Uterus (tissue), 4 donors: Measurements from ENCODE around the gene SATB2. TPM values are rescaled to one million over a fixed set of nuclear protein-coding genes. Genes with fewer than 3 reads are reported as not detected.

ENCODE experiments used
- DNase-seq, 2 donors: peaks; one replicate each; pipeline ENCODE4 v3.0.0-alpha.2; 2019 to 2020
- H3K27ac ChIP-seq, 2 donors: fragments of 200-600 bp; sonication (generic); 1 replicate in 1 of 2; 2 replicates in 1 of 2; pipeline ENCODE4 v1.5.1; 2016 to 2018
- H3K27me3 ChIP-seq, 2 donors: fragments of 200-600 bp; sonication (generic); one replicate each; pipeline ENCODE4 v1.5.1; 2018 to 2019; ENCODE audit warnings: control low read depth in 1 of 2
- H3K36me3 ChIP-seq, 2 donors: fragments of 200-600 bp; sonication (generic); one replicate each; pipeline ENCODE4 v1.5.1; 2019; ENCODE audit warnings: control low read depth in 1 of 2
- H3K4me1 ChIP-seq, 2 donors: fragments of 200-600 bp; sonication (generic); one replicate each; pipeline ENCODE4 v1.5.1; 2018 to 2019; ENCODE audit warnings: control low read depth in 1 of 2
- H3K4me3 ChIP-seq, 2 donors: fragments of 200-600 bp; sonication (generic); 1 replicate in 1 of 2; 2 replicates in 1 of 2; pipeline ENCODE4 v1.5.1; 2018 to 2019; ENCODE audit warnings: mild to moderate bottlenecking in 1 of 2
- H3K9me3 ChIP-seq, 2 donors: fragments of 200-600 bp; sonication (generic); one replicate each; pipeline ENCODE4 v1.5.1; 2019; ENCODE audit warnings: control low read depth in 1 of 2
- POLR2A ChIP-seq, 2 donors: fragments of 450-650 bp; IDR thresholded peaks; one replicate each; pipeline ENCODE4 v1.6.1; 2016; ENCODE audit warnings: antibody characterized with exemption in 2 of 2, mild to moderate bottlenecking in 1 of 2, moderate library complexity in 1 of 2
- intact Hi-C: fragments of 100-400 bp; cut with DNase I; formaldehyde crosslinking; loops from one replicate; pipeline ENCODE4 v1.15.1; 2023; ENCODE audit warnings: low total_unique reads
- total RNA-seq, 4 donors: library from RNA; depleted of rRNA in 3 of 4; stranded (reverse); fragments of >200 nt in 3 of 4; gene quantifications; one replicate each; pipeline versions ENCODE4 v1.1.0 to v1.2.4, GENCODE V29; 2014 to 2023
- TF ChIP-seq, protein P1 (sequence below), 4 experiments: fragments of 200-600 bp in 2 of 4; fragments of 450-650 bp in 2 of 4; sonication (generic) in 2 of 4; IDR thresholded peaks; one replicate each; pipeline ENCODE4 v1.5.1; 2016 to 2019; ENCODE audit warnings: antibody characterized with exemption in 4 of 4, mild to moderate bottlenecking in 2 of 4, moderate library complexity in 1 of 4
- donor health status: DM: yes; HTN: yes; CAD: no.

SATB2 gene
- total RNA-seq, 4 donors from 2014 or later: 1.0 to 8.8 (median 5.0) TPM

DNA sequence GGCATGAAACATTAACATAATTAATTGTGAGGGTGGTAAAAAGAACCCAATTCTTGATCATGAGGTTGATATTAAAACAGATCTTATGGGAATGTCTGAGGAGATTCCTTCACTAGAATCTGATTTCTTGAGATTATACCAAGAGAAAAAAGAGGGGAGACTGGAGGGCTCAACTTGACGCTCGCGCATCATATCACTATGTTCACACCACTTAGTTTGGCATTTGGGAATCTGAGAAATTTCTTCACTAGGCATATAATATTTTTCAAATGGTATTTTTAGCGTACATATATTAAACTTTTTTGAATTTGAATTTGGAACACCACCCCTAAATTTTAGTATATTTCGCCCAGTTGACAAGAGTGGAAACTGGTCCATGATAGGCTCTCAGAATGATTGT, 140.1 kb downstream of the SATB2 start:
- Histone ChIP-seq H3K27me3 (no peaks in the 10 kb centered on the region), H3K4me3 (no peak overlapping the region), H3K9me3 (no peaks in the 10 kb centered on the region), H3K27ac (no peak overlapping the region), H3K36me3 (no peaks in the 10 kb centered on the region), H3K4me1 (no peaks in the 10 kb centered on the region)
- no peak for DNase-seq
- intact Hi-C loops: no loop called here
- TF ChIP-seq, protein P1, sequence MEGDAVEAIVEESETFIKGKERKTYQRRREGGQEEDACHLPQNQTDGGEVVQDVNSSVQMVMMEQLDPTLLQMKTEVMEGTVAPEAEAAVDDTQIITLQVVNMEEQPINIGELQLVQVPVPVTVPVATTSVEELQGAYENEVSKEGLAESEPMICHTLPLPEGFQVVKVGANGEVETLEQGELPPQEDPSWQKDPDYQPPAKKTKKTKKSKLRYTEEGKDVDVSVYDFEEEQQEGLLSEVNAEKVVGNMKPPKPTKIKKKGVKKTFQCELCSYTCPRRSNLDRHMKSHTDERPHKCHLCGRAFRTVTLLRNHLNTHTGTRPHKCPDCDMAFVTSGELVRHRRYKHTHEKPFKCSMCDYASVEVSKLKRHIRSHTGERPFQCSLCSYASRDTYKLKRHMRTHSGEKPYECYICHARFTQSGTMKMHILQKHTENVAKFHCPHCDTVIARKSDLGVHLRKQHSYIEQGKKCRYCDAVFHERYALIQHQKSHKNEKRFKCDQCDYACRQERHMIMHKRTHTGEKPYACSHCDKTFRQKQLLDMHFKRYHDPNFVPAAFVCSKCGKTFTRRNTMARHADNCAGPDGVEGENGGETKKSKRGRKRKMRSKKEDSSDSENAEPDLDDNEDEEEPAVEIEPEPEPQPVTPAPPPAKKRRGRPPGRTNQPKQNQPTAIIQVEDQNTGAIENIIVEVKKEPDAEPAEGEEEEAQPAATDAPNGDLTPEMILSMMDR (IDR thresholded peaks at IDR 0.05): no peak
- no peak for TF ChIP-seq POLR2A (IDR thresholded peaks at IDR 0.05)

GRCh38 chr2:199316851-199317250, 140.9 kb downstream of the SATB2 start:
- TF ChIP-seq, protein P1 (IDR thresholded peaks at IDR 0.05): no peak
- TF ChIP-seq POLR2A (IDR thresholded peaks at IDR 0.05): no peak
- Histone ChIP-seq H3K27ac (no peak overlapping the region), H3K27me3 (no peaks in the 10 kb centered on the region), H3K4me1 (no peaks in the 10 kb centered on the region), H3K4me3 (no peak overlapping the region), H3K36me3 (no peaks in the 10 kb centered on the region), H3K9me3 (no peaks in the 10 kb centered on the region)
- intact Hi-C loops: no loop called here
- no peak for DNase-seq

DNA sequence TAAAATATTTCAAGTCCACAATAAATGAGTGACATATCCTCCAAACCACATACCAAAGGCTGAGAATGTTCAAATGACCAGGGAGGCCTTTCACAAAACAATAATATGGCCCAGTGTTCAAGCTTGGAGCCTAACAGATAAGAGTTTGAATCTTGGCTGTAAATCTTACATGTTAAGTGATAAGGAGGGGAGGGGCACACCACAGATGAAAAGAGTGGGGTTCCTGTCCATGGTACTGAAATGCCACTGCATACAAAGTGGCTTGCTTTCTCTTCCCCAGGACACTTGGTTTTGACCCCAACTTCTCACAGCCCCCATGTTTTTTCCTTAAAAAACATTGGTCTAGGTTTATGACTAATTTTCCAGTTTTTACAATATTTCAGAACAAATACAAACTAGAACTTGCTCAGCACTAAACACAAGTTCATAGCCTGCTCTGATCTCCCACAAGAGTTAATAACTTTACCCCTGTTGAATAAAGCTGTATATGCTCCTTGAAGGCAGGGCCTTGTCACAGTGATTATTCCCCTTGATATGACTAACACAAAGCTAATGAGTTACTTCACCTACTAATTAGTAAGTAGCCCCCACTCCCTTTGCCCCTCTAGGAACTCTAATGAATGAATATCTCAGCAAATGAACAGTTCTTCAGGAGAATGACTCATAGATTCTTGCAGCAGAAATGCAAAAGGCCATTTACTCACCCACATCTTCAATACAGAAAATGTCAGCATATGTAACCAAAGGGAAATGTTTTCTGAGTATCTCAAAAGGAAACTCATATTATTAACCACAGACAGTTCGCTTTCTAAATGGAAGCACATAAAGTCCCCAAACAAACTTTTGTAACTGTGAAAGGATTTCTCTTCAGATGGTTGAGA, 142.2 kb downstream of the SATB2 start:
- TF ChIP-seq, protein P1 (IDR thresholded peaks at IDR 0.05): no peak
- no peak for TF ChIP-seq POLR2A (IDR thresholded peaks at IDR 0.05)
- no peak overlapping the region for H3K4me3 ChIP-seq
- H3K36me3 ChIP-seq: no peaks in the 10 kb centered on the region
- intact Hi-C loops: no loop called here
- no peaks in the 10 kb centered on the region for H3K4me1 ChIP-seq
- H3K9me3 ChIP-seq: no peaks in the 10 kb centered on the region
- no peak overlapping the region for H3K27ac ChIP-seq
- no peak for DNase-seq
- no peaks in the 10 kb centered on the region for H3K27me3 ChIP-seq

- Histone ChIP-seq H3K27me3 (no peaks in the 10 kb centered on the region), H3K36me3 (no peaks in the 10 kb centered on the region), H3K4me1 (no peaks in the 10 kb centered on the region), H3K27ac (no peak overlapping the region), H3K9me3 (no peaks in the 10 kb centered on the region), H3K4me3 (no peak overlapping the region)
- no peak for DNase-seq
- TF ChIP-seq POLR2A (IDR thresholded peaks at IDR 0.05): no peak
- TF ChIP-seq, protein P1 (IDR thresholded peaks at IDR 0.05): no peak
- intact Hi-C loops: no loop called here
Observed at GRCh38 chr2:199312931-199313330, 144.8 kb downstream of the SATB2 start.

- H3K36me3 ChIP-seq: no peaks in the 10 kb centered on the region
- H3K4me3 ChIP-seq: no peak overlapping the region
- TF ChIP-seq POLR2A (IDR thresholded peaks at IDR 0.05): no peak
- no peaks in the 10 kb centered on the region for H3K27me3 ChIP-seq
- H3K27ac ChIP-seq: no peak overlapping the region
- no peaks in the 10 kb centered on the region for H3K9me3 ChIP-seq
- intact Hi-C loops: no loop called here
- no peak for DNase-seq
- H3K4me1 ChIP-seq: no peaks in the 10 kb centered on the region
Observed at GRCh38 chr2:199310771-199311585, 146.8 kb downstream of the SATB2 start.
